GM12878 (cell line): Measurements from ENCODE around the gene AHNAK2. TPM values are rescaled to one million over a fixed set of nuclear protein-coding genes. Genes with fewer than 3 reads are reported as not detected.

ENCODE experiments used
- ATAC-seq: fragments of 200-7000 bp; cut with Tn5 transposase; 3 replicates; pipeline ENCODE4 v1.9.1; 2020; ENCODE audit warnings: mild to moderate bottlenecking, moderate library complexity
- BruUV-seq: library from RNA; stranded (reverse); fragments of 400-500 nt; replicated peaks from 2 replicates; lab custom pipeline; 2021; lab: Mats Ljungman, UMichigan
- CTCF ChIA-PET: fragments of 300-600 bp; sonication (Branson Sonifier 250); formaldehyde crosslinking; extraction: SDS; loops from one replicate; lab custom pipeline; 2021; ENCODE audit warnings: inconsistent platforms; lab: Yijun Ruan, JAX
- POLR2A ChIA-PET: fragments of 350-600 bp; formaldehyde crosslinking; extraction: SDS; loops from one replicate; lab custom pipeline; 2021; ENCODE audit warnings: inconsistent platforms; lab: Charles Lee
- RAD21 ChIA-PET: fragments of 300-600 bp; sonication (Branson Sonifier 250); formaldehyde crosslinking; loops from one replicate; lab custom pipeline; 2023; ENCODE audit warnings: antibody characterized with exemption; ENCODE audit not compliant: unreplicated experiment; lab: Charles Lee
- SMC1A ChIA-PET: fragments of 300-600 bp; sonication (Branson Sonifier 250); formaldehyde crosslinking; loops from one replicate; lab custom pipeline; 2023; ENCODE audit not compliant: unreplicated experiment, uncharacterized antibody; lab: Charles Lee
- DNase-seq: peaks from one replicate; pipeline ENCODE4 v3.0.0-alpha.2; 2011; ENCODE audit warnings: low read depth, low spot score
- FAIRE-seq: peaks from 3 replicates; lab custom pipeline; 2011; peaks lifted over from hg19 to GRCh38; lab: Jason Lieb, UNC
- H2AFZ ChIP-seq: 2 replicates; pipeline ENCODE4 v1.6.0; 2011; ENCODE audit warnings: low read depth, low read length, control low read depth; ENCODE audit not compliant: control insufficient read depth
- H3K27ac ChIP-seq: 2 replicates; pipeline ENCODE4 v1.5.1; 2011; ENCODE audit warnings: control low read depth; ENCODE audit not compliant: control insufficient read depth, insufficient read depth
- H3K27me3 ChIP-seq, 2 experiments: replicated peaks in 1 of 2; 2 replicates each; pipeline versions ENCODE4 v1.6.0 to v1.6.1; 2011; ENCODE audit warnings: low read length in 1 of 2; ENCODE audit not compliant: control insufficient read depth in 2 of 2, insufficient read depth in 2 of 2
- H3K36me3 ChIP-seq, 2 experiments: 2 replicates each; pipeline ENCODE4 v1.5.1; 2011; ENCODE audit warnings: low read length in 1 of 2; ENCODE audit not compliant: control insufficient read depth in 2 of 2, insufficient read depth in 2 of 2
- H3K4me1 ChIP-seq: 2 replicates; pipeline ENCODE4 v1.6.1; 2011; ENCODE audit warnings: mild to moderate bottlenecking, low read length, moderate library complexity, mixed read lengths; ENCODE audit not compliant: control insufficient read depth, insufficient read depth
- H3K4me2 ChIP-seq: 2 replicates; pipeline ENCODE4 v1.6.0; 2011; ENCODE audit warnings: control low read depth; ENCODE audit not compliant: control insufficient read depth, insufficient read depth
- H3K4me3 ChIP-seq: fragments of 200-600 bp; sonication (generic); 2 replicates; pipeline ENCODE4 v1.5.1; 2016
- H3K79me2 ChIP-seq: 2 replicates; pipeline ENCODE4 v1.6.0; 2011; ENCODE audit warnings: low read length; ENCODE audit not compliant: control insufficient read depth, insufficient read depth
- H3K9ac ChIP-seq: 2 replicates; pipeline ENCODE4 v1.8.0; 2011; ENCODE audit warnings: low read length, control low read depth, mixed read lengths; ENCODE audit not compliant: control insufficient read depth, insufficient read depth
- H3K9me3 ChIP-seq: replicated peaks from 3 replicates; pipeline ENCODE4 v1.5.1; 2011; ENCODE audit warnings: mild to moderate bottlenecking, low read length; ENCODE audit not compliant: control insufficient read depth, insufficient read depth
- H4K20me1 ChIP-seq: 2 replicates; pipeline ENCODE4 v1.6.0; 2011; ENCODE audit not compliant: control insufficient read depth, insufficient read depth
- BCLAF1 ChIP-seq: fragments of 450-650 bp; IDR thresholded peaks from 2 replicates; pipeline ENCODE4 v1.6.1; 2017; ENCODE audit warnings: antibody characterized with exemption, mild to moderate bottlenecking, moderate library complexity
- ELK1 ChIP-seq: IDR thresholded peaks from 2 replicates; pipeline ENCODE4 v1.6.1; 2012; ENCODE audit warnings: low read depth, low read length, improper control_type of control experiment
- ESRRA ChIP-seq: IDR thresholded peaks from 2 replicates; pipeline ENCODE4 v1.6.1; 2012; ENCODE audit warnings: mild to moderate bottlenecking, low read length, improper control_type of control experiment
- IRF5 ChIP-seq: fragments of 450-650 bp; IDR thresholded peaks from 2 replicates; pipeline ENCODE4 v1.6.1; 2017; ENCODE audit warnings: borderline replicate concordance
- MYB ChIP-seq: fragments of 150-350 bp; IDR thresholded peaks from 2 replicates; pipeline ENCODE4 v1.6.1; 2014; ENCODE audit warnings: mild to moderate bottlenecking, low read depth, low read length, borderline replicate concordance
- NR2C1 ChIP-seq: fragments of 450-650 bp; IDR thresholded peaks from 2 replicates; pipeline ENCODE4 v1.6.1; 2017; ENCODE audit warnings: antibody characterized with exemption, mild to moderate bottlenecking, moderate library complexity
- PBX3 ChIP-seq: IDR thresholded peaks from 2 replicates; pipeline ENCODE4 v1.6.1; 2011; ENCODE audit warnings: mild to moderate bottlenecking, low read depth, low read length, moderate library complexity; ENCODE audit not compliant: insufficient replicate concordance
- POLR2AphosphoS5 ChIP-seq: IDR thresholded peaks from 2 replicates; pipeline ENCODE4 v1.6.1; 2011; ENCODE audit warnings: mild to moderate bottlenecking, low read length, inconsistent platforms
- RB1 ChIP-seq: fragments of 450-650 bp; formaldehyde crosslinking; IDR thresholded peaks from 2 replicates; pipeline ENCODE4 v1.6.1; 2017; ENCODE audit warnings: mild to moderate bottlenecking, borderline replicate concordance
- SIX5 ChIP-seq: IDR thresholded peaks from 2 replicates; pipeline ENCODE4 v1.6.1; 2011; ENCODE audit warnings: mild to moderate bottlenecking, low read depth, low read length, moderate library complexity; ENCODE audit not compliant: severe bottlenecking
- ZBTB4 ChIP-seq: fragments of 450-650 bp; formaldehyde crosslinking; IDR thresholded peaks from 2 replicates; pipeline ENCODE4 v1.4.0; 2022; ENCODE audit warnings: mild to moderate bottlenecking, moderate library complexity
- WGBS: methylation state at CpG from one replicate; pipeline ENCODE4 v1.1.6; 2016; ENCODE audit warnings: low lambda C conversion rate; ENCODE audit not compliant: insufficient replicate concordance, insufficient coverage; ENCODE audit errors: missing lambda C conversion rate; 5-methylcytosine and 5-hydroxymethylcytosine counted together
- in situ Hi-C: fragments of 300-500 bp; cut with MboI; formaldehyde crosslinking; loops from 9 replicates; pipeline ENCODE4 v1.14.3; 2018; ENCODE audit warnings: mixed read lengths
- intact Hi-C: fragments of 100-400 bp; cut with micrococcal nuclease; formaldehyde crosslinking; loops from one replicate; pipeline ENCODE4 v1.14.2; 2022; ENCODE audit not compliant: unreplicated experiment
- polyA plus RNA-seq, 11 experiments: library from polyadenylated mRNA; depleted of rRNA in 4 of 11; unstranded in 6 of 11; stranded (reverse) in 5 of 11; fragments of >200 nt; fragmentation: Nextera tagmentation in 4 of 11; fragmentation: Illumina TruSeq in 1 of 11; extraction: Ambion mirVana in 4 of 11; extraction: Trizol in 1 of 11; gene quantifications; 1 replicate in 1 of 11; 2 replicates in 10 of 11; pipeline versions ENCODE4 v1.2.1 to v1.2.3, GENCODE V29; 2011 to 2016; ENCODE audit warnings: inconsistent platforms in 2 of 11, missing spikeins in 2 of 11, low read depth in 1 of 11
- total RNA-seq, 4 experiments: library from RNA; depleted of rRNA in 3 of 4; stranded (reverse); fragments of >200 nt in 3 of 4; fragmentation: Illumina TruSeq in 1 of 4; extraction: Trizol in 1 of 4; gene quantifications; 2 replicates each; pipeline versions ENCODE4 v1.2.1 to v1.2.3, GENCODE V29; 2013 to 2021

The AHNAK2 gene
- total and polyA plus RNA-seq, 10 of the 15 experiments (the other 5 are each of a cell fraction or from before 2014, with no cell fraction given), result 0.03 to 0.10 TPM; not detected in 8

GRCh38 chr14:104966261-104966865, 11.8 kb downstream of the AHNAK2 start (continued):
- TF ChIP-seq POLR2AphosphoS5, result no peak

GRCh38 chr14:104965561-104966231, 12.5 kb downstream of the AHNAK2 start:
- SMC1A ChIA-PET, result no interaction called here
- H3K36me3 ChIP-seq, result no peaks in the 10 kb centered on the region
- H3K9ac ChIP-seq, result no peak overlapping the region
- H3K27ac ChIP-seq, result no peak overlapping the region
- H3K4me2 ChIP-seq, result no peak overlapping the region
- H3K4me3 ChIP-seq, result no peak overlapping the region
- H2AFZ ChIP-seq, result no peak overlapping the region
- in situ Hi-C loops, result no loop called here
- peaks cover 3 to 7% of the 10 kb centered on the region in 2 experiments for H3K27me3 ChIP-seq
- RAD21 ChIA-PET, result no interaction called here
- DNase-seq (no peak), FAIRE-seq (no peak), ATAC-seq (no peak)
- no peaks in the 10 kb centered on the region for H3K9me3 ChIP-seq
- intact Hi-C loops, result no loop called here
- H3K4me1 ChIP-seq, result no peaks in the 10 kb centered on the region
- no peaks in the 10 kb centered on the region for H3K79me2 ChIP-seq
- H4K20me1 ChIP-seq, result no peaks in the 10 kb centered on the region
- WGBS, result 45% methylated on average over 12 of the region's 13 CpGs
- no TSS peak for BruUV-seq
- CTCF ChIA-PET, result no interaction called here
- POLR2A ChIA-PET, result no interaction called here
- TF ChIP-seq SIX5 (no peak), ESRRA (no peak), IRF5 (no peak), NR2C1 (no peak), PBX3 (no peak), ELK1 (no peak), MYB (no peak), ZBTB4 (CRISPR knock-in tag) (no peak), BCLAF1 (no peak), RB1 (no peak)
